Measurements from ENCODE around the gene NFKBIE. TPM values are rescaled to one million over a fixed set of nuclear protein-coding genes. Genes with fewer than 3 reads are reported as not detected.

Gene NFKBIE
- total RNA-seq, 1 donor from 2014 or later = 11.1 TPM

GRCh38 chr6:44228836-44229235 is 36.5 kb downstream of the NFKBIE start:
- Mint-ChIP-seq H3K4me1 (ENCODE audit: unreplicated experiment) (peaks cover 70% of the 10 kb centered on the region), H3K4me3 (ENCODE audit: unreplicated experiment) (no peak overlapping the region), H3K36me3 (ENCODE audit: unreplicated experiment) (peaks cover 33% of the 10 kb centered on the region), H3K27me3 (ENCODE audit: unreplicated experiment) (no peaks in the 10 kb centered on the region), H3K9me3 (ENCODE audit: unreplicated experiment) (no peaks in the 10 kb centered on the region), H3K27ac (ENCODE audit: unreplicated experiment) (no peak overlapping the region)
- no peak for TF ChIP-seq CTCF (IDR thresholded peaks at IDR 0.05)
- no peak for DNase-seq (ENCODE audit: extremely low spot score, unreplicated experiment)

- Mint-ChIP-seq H3K27me3 (ENCODE audit: unreplicated experiment) (no peaks in the 10 kb centered on the region), H3K9me3 (ENCODE audit: unreplicated experiment) (no peaks in the 10 kb centered on the region), H3K36me3 (ENCODE audit: unreplicated experiment) (peaks cover 29% of the 10 kb centered on the region), H3K4me3 (ENCODE audit: unreplicated experiment) (no peak overlapping the region), H3K4me1 (ENCODE audit: unreplicated experiment) (peaks cover 66% of the 10 kb centered on the region), H3K27ac (ENCODE audit: unreplicated experiment) (peak overlapping the region; percentile 38)
- TF ChIP-seq CTCF (IDR thresholded peaks at IDR 0.05) = no peak
- DNase-seq (ENCODE audit: extremely low spot score, unreplicated experiment) = no peak
Measured at GRCh38 chr6:44228433-44228832, 36.9 kb downstream of the NFKBIE start.

GRCh38 chr6:44228031-44228430 is 37.3 kb downstream of the NFKBIE start:
- peaks cover 67% of the 10 kb centered on the region for H3K4me1 Mint-ChIP-seq (ENCODE audit: unreplicated experiment)
- H3K27me3 Mint-ChIP-seq (ENCODE audit: unreplicated experiment) = no peaks in the 10 kb centered on the region
- H3K9me3 Mint-ChIP-seq (ENCODE audit: unreplicated experiment) = no peaks in the 10 kb centered on the region
- no peak for DNase-seq (ENCODE audit: extremely low spot score, unreplicated experiment)
- H3K36me3 Mint-ChIP-seq (ENCODE audit: unreplicated experiment) = peaks cover 28% of the 10 kb centered on the region
- peak overlapping the region; percentile 38 for H3K27ac Mint-ChIP-seq (ENCODE audit: unreplicated experiment)
- H3K4me3 Mint-ChIP-seq (ENCODE audit: unreplicated experiment) = no peak overlapping the region
- TF ChIP-seq CTCF (IDR thresholded peaks at IDR 0.05) = no peak

- Mint-ChIP-seq H3K4me3 (ENCODE audit: unreplicated experiment) (no peak overlapping the region), H3K9me3 (ENCODE audit: unreplicated experiment) (no peaks in the 10 kb centered on the region), H3K27ac (ENCODE audit: unreplicated experiment) (no peak overlapping the region), H3K36me3 (ENCODE audit: unreplicated experiment) (peaks cover 22% of the 10 kb centered on the region), H3K27me3 (ENCODE audit: unreplicated experiment) (no peaks in the 10 kb centered on the region), H3K4me1 (ENCODE audit: unreplicated experiment) (peaks cover 69% of the 10 kb centered on the region)
- no peak for TF ChIP-seq CTCF (IDR thresholded peaks at IDR 0.05)
- DNase-seq (ENCODE audit: extremely low spot score, unreplicated experiment) = no peak
Measured at GRCh38 chr6:44227148-44227793, 38.1 kb downstream of the NFKBIE start.

GRCh38 chr6:44226368-44227147 is 38.8 kb downstream of the NFKBIE start:
- TF ChIP-seq CTCF (IDR thresholded peaks at IDR 0.05) = no peak
- H3K4me3 Mint-ChIP-seq (ENCODE audit: unreplicated experiment) = peak overlapping the region; percentile 40
- no peaks in the 10 kb centered on the region for H3K9me3 Mint-ChIP-seq (ENCODE audit: unreplicated experiment)
- H3K27ac Mint-ChIP-seq (ENCODE audit: unreplicated experiment) = peak overlapping the region; percentile 70
- peaks cover 17% of the 10 kb centered on the region for H3K36me3 Mint-ChIP-seq (ENCODE audit: unreplicated experiment)
- DNase-seq (ENCODE audit: extremely low spot score, unreplicated experiment) = no peak
- no peaks in the 10 kb centered on the region for H3K27me3 Mint-ChIP-seq (ENCODE audit: unreplicated experiment)
- H3K4me1 Mint-ChIP-seq (ENCODE audit: unreplicated experiment) = peaks cover 75% of the 10 kb centered on the region

All from osteocyte (in vitro differentiated cells).